Liver (tissue), 9 donors: ENCODE data around the gene SLC44A2. TPM values are rescaled to one million over a fixed set of nuclear protein-coding genes. Genes with fewer than 3 reads are reported as not detected.

Experiments used
- DNase-seq: peaks from one replicate; pipeline ENCODE4 v3.0.0-alpha.2; 2017; ENCODE audit warnings: low spot score
- H3K27ac ChIP-seq, 2 donors: one replicate each; pipeline ENCODE4 v1.7.0; 2013; ENCODE audit warnings: inconsistent platforms in 2 of 2, low read length in 2 of 2, control low read depth in 1 of 2, low read depth in 1 of 2, mild to moderate bottlenecking in 1 of 2
- H3K27me3 ChIP-seq, 4 donors: one replicate each; pipeline versions ENCODE4 v1.6.1 to v1.7.0; 2013; ENCODE audit warnings: low read length in 3 of 4, inconsistent platforms in 1 of 4, mild to moderate bottlenecking in 1 of 4, moderate library complexity in 1 of 4; ENCODE audit not compliant: control insufficient read depth in 4 of 4, insufficient read depth in 4 of 4
- H3K36me3 ChIP-seq, 4 donors: one replicate each; pipeline versions ENCODE4 v1.6.1 to v1.7.0; 2013; ENCODE audit warnings: low read length in 3 of 4, mild to moderate bottlenecking in 3 of 4, low read depth in 1 of 4, moderate library complexity in 1 of 4; ENCODE audit not compliant: control insufficient read depth in 4 of 4, insufficient read depth in 3 of 4
- H3K4me1 ChIP-seq, 4 donors: one replicate each; pipeline versions ENCODE4 v1.6.1 to v1.7.0; 2013; ENCODE audit warnings: low read length in 3 of 4, mild to moderate bottlenecking in 3 of 4, moderate library complexity in 1 of 4; ENCODE audit not compliant: control insufficient read depth in 4 of 4, insufficient read depth in 4 of 4
- H3K4me3 ChIP-seq, 3 donors: one replicate each; pipeline versions ENCODE4 v1.6.1 to v1.7.0; 2013; ENCODE audit warnings: low read length in 3 of 3, control low read depth in 1 of 3, low read depth in 1 of 3, mild to moderate bottlenecking in 1 of 3
- H3K9ac ChIP-seq, 2 donors: one replicate each; pipeline ENCODE4 v1.7.0; 2013; ENCODE audit warnings: low read length in 2 of 2, mild to moderate bottlenecking in 2 of 2, moderate library complexity in 2 of 2, control low read depth in 1 of 2, low read depth in 1 of 2
- H3K9me3 ChIP-seq, 4 donors: one replicate each; pipeline versions ENCODE4 v1.6.1 to v1.7.0; 2013; ENCODE audit warnings: low read length in 3 of 4; ENCODE audit not compliant: control insufficient read depth in 4 of 4
- EGR1 ChIP-seq, 2 donors: IDR thresholded peaks; 2 replicates each; pipeline ENCODE4 v1.6.1; 2016 to 2018; ENCODE audit warnings: antibody characterized with exemption in 2 of 2, low read depth in 2 of 2
- GABPA ChIP-seq, 2 donors: IDR thresholded peaks in 1 of 2; conservative IDR thresholded peaks in 1 of 2; 2 replicates each; pipeline ENCODE4 v1.6.1; 2016; ENCODE audit warnings: antibody characterized with exemption in 2 of 2, mild to moderate bottlenecking in 1 of 2, moderate library complexity in 1 of 2
- HNF4A ChIP-seq, 2 donors: conservative IDR thresholded peaks; 2 replicates each; pipeline ENCODE4 v1.6.1; 2016; ENCODE audit warnings: antibody characterized with exemption in 2 of 2, mild to moderate bottlenecking in 2 of 2
- HNF4G ChIP-seq: IDR thresholded peaks from 2 replicates; pipeline ENCODE4 v1.6.1; 2016; ENCODE audit warnings: antibody characterized with exemption
- JUND ChIP-seq, 2 donors: IDR thresholded peaks; 2 replicates each; pipeline ENCODE4 v1.6.1; 2016; ENCODE audit warnings: antibody characterized with exemption in 2 of 2
- NR2F2 ChIP-seq: IDR thresholded peaks from 2 replicates; pipeline ENCODE4 v1.6.1; 2016; ENCODE audit warnings: antibody characterized with exemption
- RXRA ChIP-seq, 2 donors: IDR thresholded peaks; 2 replicates each; pipeline ENCODE4 v1.6.1; 2017 to 2018; ENCODE audit warnings: antibody characterized with exemption in 2 of 2, mild to moderate bottlenecking in 1 of 2
- SP1 ChIP-seq: IDR thresholded peaks from 2 replicates; pipeline ENCODE4 v1.6.1; 2018; ENCODE audit warnings: antibody characterized with exemption, mild to moderate bottlenecking
- TAF1 ChIP-seq: conservative IDR thresholded peaks from 2 replicates; pipeline ENCODE4 v1.6.1; 2016; ENCODE audit warnings: antibody characterized with exemption, mild to moderate bottlenecking
- WGBS: extraction: QIAGEN DNeasy Blood & Tissue Kit; methylation state at CpG from one replicate; pipeline ENCODE4 v1.1.7; 2013; 5-methylcytosine and 5-hydroxymethylcytosine counted together
- polyA plus RNA-seq, 2 donors: library from polyadenylated mRNA; stranded (reverse) in 1 of 2; unstranded in 1 of 2; fragments of 200-250 nt in 1 of 2; fragments of >200 nt in 1 of 2; fragmentation: Nextera tagmentation in 1 of 2; extraction: Ambion mirVana in 1 of 2; gene quantifications; one replicate each; pipeline versions ENCODE4 v1.2.1 to v1.2.3, GENCODE V29; 2013 to 2015
- total RNA-seq, 2 donors: library from RNA; depleted of rRNA; stranded (reverse); fragments of >200 nt; gene quantifications; one replicate each; pipeline ENCODE4 v1.2.3, GENCODE V29; 2014
- TF ChIP-seq, protein P1 (sequence below): IDR thresholded peaks from 2 replicates; pipeline ENCODE4 v1.6.1; 2016; ENCODE audit warnings: antibody characterized with exemption
- TF ChIP-seq, protein P2 (sequence below): fragments of 150-350 bp; IDR thresholded peaks from 2 replicates; pipeline ENCODE4 v1.5.1; 2017; ENCODE audit warnings: improper control_type of control experiment, low read depth, low read length; ENCODE audit not compliant: missing input control
- TF ChIP-seq, protein P3 (sequence below): IDR thresholded peaks from 2 replicates; pipeline ENCODE4 v1.6.1; 2016; ENCODE audit warnings: antibody characterized with exemption
- TF ChIP-seq, protein P4 (sequence below): IDR thresholded peaks from 2 replicates; pipeline ENCODE4 v1.6.1; 2016; ENCODE audit warnings: antibody characterized with exemption
- donor health status: healthy.
- donor health status: healthy.
- donor health status: healthy.
- donor health status: healthy.
- donor health status: healthy.

SLC44A2 gene
- total and polyA plus RNA-seq, 4 donors, result 12.0 to 21.6 (median 13.4) TPM

DNA sequence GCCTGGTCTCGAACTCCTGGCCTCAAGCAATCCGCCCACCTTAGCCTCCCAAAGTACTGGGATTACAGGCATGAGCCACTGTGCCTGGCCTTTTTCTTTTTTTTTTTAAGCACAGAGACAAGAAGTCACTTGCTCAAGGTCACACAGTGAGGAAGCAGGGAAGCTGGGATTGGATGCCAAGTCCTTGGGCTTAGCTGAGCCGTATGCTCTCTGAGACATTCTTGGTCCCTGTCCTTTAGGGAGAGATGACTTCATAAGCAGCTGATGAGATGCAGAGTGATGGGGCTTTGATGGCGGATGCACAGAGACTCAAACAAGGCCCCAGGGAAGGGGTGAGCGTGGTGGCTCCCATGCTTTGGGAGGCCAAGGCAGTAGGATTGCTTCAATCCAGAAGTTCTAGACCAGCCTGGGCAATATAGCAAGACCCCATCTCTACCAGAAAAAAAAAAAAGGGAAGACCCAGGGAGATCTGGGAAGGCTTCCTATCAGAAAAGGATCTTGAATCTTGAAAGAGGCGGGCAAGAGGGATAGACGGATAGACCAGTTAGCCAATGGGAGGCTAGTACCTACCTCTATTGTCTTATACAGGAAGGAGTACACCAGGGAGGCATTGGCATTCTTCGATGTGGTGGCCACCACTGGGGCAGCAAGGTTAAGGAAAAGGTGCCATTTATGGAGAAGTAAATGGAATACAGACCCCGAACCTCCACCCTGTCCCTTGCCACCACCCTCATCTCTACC lies 42.1 kb upstream of the SLC44A2 start:
- peaks cover 0 to 4% (median 2%) of the 10 kb centered on the region in 4 donors for H3K27me3 ChIP-seq
- TF ChIP-seq, protein P1, sequence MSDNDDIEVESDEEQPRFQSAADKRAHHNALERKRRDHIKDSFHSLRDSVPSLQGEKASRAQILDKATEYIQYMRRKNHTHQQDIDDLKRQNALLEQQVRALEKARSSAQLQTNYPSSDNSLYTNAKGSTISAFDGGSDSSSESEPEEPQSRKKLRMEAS, result no peak
- TF ChIP-seq, protein P2, sequence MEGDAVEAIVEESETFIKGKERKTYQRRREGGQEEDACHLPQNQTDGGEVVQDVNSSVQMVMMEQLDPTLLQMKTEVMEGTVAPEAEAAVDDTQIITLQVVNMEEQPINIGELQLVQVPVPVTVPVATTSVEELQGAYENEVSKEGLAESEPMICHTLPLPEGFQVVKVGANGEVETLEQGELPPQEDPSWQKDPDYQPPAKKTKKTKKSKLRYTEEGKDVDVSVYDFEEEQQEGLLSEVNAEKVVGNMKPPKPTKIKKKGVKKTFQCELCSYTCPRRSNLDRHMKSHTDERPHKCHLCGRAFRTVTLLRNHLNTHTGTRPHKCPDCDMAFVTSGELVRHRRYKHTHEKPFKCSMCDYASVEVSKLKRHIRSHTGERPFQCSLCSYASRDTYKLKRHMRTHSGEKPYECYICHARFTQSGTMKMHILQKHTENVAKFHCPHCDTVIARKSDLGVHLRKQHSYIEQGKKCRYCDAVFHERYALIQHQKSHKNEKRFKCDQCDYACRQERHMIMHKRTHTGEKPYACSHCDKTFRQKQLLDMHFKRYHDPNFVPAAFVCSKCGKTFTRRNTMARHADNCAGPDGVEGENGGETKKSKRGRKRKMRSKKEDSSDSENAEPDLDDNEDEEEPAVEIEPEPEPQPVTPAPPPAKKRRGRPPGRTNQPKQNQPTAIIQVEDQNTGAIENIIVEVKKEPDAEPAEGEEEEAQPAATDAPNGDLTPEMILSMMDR, result no peak
- TF ChIP-seq EGR1 (IDR thresholded peaks at IDR 0.05; ENCODE audit: low read depth in 2 of 2) (no peak), JUND (IDR thresholded peaks at IDR 0.05) (no peak)
- no peak for DNase-seq
- H3K36me3 ChIP-seq, result no peaks in the 10 kb centered on the region
- peaks cover 0 to 5% (median 2%) of the 10 kb centered on the region in 4 donors for H3K4me1 ChIP-seq
- 87% methylated on average over 9 of the region's 9 CpGs for WGBS
- H3K4me3 ChIP-seq, result no peak overlapping the region
- H3K9ac ChIP-seq, result no peak overlapping the region
- no peak overlapping the region for H3K27ac ChIP-seq
- H3K9me3 ChIP-seq, result no peaks in the 10 kb centered on the region

DNA sequence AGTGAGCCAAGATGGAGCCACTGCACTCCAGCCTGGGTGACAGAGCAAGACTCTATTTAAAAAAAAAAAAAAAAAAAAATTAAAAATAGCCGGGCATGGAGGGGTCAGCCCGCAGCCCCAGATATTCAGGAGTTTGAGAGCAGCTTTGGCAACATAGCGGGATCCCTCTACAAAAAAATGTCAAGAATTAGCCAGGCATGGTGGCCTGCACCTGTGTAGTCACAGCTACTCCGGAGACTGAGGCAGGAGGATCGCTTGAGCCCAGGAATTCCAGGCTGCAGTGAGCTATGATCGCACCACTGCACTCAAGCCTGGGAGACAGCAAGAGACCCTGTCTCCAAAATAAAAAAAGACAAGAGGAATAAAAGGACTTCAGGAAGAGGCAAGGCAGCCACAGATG lies 39.0 kb upstream of the SLC44A2 start:
- WGBS, result 70% methylated on average over 6 of the region's 6 CpGs

More for the DNA sequence above, 39.0 kb upstream of the SLC44A2 start:
- no peak overlapping the region for H3K4me3 ChIP-seq
- H3K27me3 ChIP-seq, result peaks cover 0 to 4% (median 2%) of the 10 kb centered on the region in 4 donors
- no peak overlapping the region for H3K9ac ChIP-seq
- peaks cover 0 to under 1% (median 0%) of the 10 kb centered on the region in 4 donors for H3K4me1 ChIP-seq
- TF ChIP-seq SP1 (no peak), TAF1 (no peak), HNF4G (no peak), HNF4A (conservative IDR thresholded peaks at IDR 0.05) (no peak), NR2F2 (no peak), GABPA (IDR thresholded peaks at IDR 0.05 in 1 of 2, conservative IDR thresholded peaks at IDR 0.05 in 1 of 2) (no peak), RXRA (IDR thresholded peaks at IDR 0.05) (no peak)
- TF ChIP-seq, protein P1, result no peak
- TF ChIP-seq, protein P3, sequence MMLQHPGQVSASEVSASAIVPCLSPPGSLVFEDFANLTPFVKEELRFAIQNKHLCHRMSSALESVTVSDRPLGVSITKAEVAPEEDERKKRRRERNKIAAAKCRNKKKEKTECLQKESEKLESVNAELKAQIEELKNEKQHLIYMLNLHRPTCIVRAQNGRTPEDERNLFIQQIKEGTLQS, result no peak
- TF ChIP-seq, protein P4, sequence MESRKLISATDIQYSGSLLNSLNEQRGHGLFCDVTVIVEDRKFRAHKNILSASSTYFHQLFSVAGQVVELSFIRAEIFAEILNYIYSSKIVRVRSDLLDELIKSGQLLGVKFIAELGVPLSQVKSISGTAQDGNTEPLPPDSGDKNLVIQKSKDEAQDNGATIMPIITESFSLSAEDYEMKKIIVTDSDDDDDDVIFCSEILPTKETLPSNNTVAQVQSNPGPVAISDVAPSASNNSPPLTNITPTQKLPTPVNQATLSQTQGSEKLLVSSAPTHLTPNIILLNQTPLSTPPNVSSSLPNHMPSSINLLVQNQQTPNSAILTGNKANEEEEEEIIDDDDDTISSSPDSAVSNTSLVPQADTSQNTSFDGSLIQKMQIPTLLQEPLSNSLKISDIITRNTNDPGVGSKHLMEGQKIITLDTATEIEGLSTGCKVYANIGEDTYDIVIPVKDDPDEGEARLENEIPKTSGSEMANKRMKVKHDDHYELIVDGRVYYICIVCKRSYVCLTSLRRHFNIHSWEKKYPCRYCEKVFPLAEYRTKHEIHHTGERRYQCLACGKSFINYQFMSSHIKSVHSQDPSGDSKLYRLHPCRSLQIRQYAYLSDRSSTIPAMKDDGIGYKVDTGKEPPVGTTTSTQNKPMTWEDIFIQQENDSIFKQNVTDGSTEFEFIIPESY, result no peak
- TF ChIP-seq, protein P2, result no peak
- no peaks in the 10 kb centered on the region for H3K36me3 ChIP-seq
- H3K9me3 ChIP-seq, result no peaks in the 10 kb centered on the region
- no peak for DNase-seq
- H3K27ac ChIP-seq, result no peak overlapping the region
